HepG2 (cell line): Measurements from ENCODE around the gene ZBTB46. TPM values are rescaled to one million over a fixed set of nuclear protein-coding genes. Genes with fewer than 3 reads are reported as not detected.
A peak's percentile ranks its signal among the peaks of the same experiment; 100 is the strongest.

Experiments used
- AHDC1 ChIP-seq: sonication (generic); formaldehyde crosslinking; IDR thresholded peaks from 2 replicates; pipeline ENCODE4 v1.5.1; 2020; ENCODE audit warnings: mild to moderate bottlenecking, missing genetic modification reagents, borderline replicate concordance
- DR1 ChIP-seq: sonication (generic); formaldehyde crosslinking; IDR thresholded peaks from 2 replicates; pipeline ENCODE4 v1.8.0; 2021; ENCODE audit warnings: mild to moderate bottlenecking, missing genetic modification reagents, inconsistent platforms
- GFI1 ChIP-seq: sonication (generic); formaldehyde crosslinking; IDR thresholded peaks from 2 replicates; pipeline ENCODE4 v1.5.0; 2020; ENCODE audit warnings: missing genetic modification reagents, mild to moderate bottlenecking, borderline replicate concordance
- KLF13 ChIP-seq: sonication (generic); formaldehyde crosslinking; IDR thresholded peaks from 2 replicates; pipeline ENCODE4 v1.4.0; 2020; ENCODE audit warnings: mild to moderate bottlenecking, missing genetic modification reagents
- LBX2 ChIP-seq: sonication (generic); formaldehyde crosslinking; IDR thresholded peaks from 2 replicates; pipeline ENCODE4 v1.5.0; 2020; ENCODE audit warnings: missing genetic modification reagents, mild to moderate bottlenecking, borderline replicate concordance
- NBN ChIP-seq: fragments of 450-650 bp; conservative IDR thresholded peaks from 2 replicates; pipeline ENCODE4 v1.6.1; 2017
- PCBP2 ChIP-seq: fragments of 200-400 bp; formaldehyde crosslinking; optimal IDR thresholded peaks from 2 replicates; pipeline ENCODE3; 2018; ENCODE audit warnings: low read length, low read depth; ENCODE audit not compliant: poor library complexity, severe bottlenecking
- RARG ChIP-seq: sonication (generic); formaldehyde crosslinking; IDR thresholded peaks from 2 replicates; pipeline ENCODE4 v1.4.0; 2020; ENCODE audit warnings: low read depth, mild to moderate bottlenecking, missing genetic modification reagents
- SMARCC2 ChIP-seq: fragments of 450-650 bp; IDR thresholded peaks from 2 replicates; pipeline ENCODE4 v1.6.1; 2017; ENCODE audit warnings: antibody characterized with exemption, mild to moderate bottlenecking
- STAG1 ChIP-seq: sonication (generic); formaldehyde crosslinking; IDR thresholded peaks from 2 replicates; pipeline ENCODE4 v1.4.0; 2020; ENCODE audit warnings: missing genetic modification reagents
- THAP11 ChIP-seq: IDR thresholded peaks from 2 replicates; pipeline ENCODE4 v1.6.1; 2016; ENCODE audit warnings: missing biosample characterization, missing genetic modification reagents
- ZBTB1 ChIP-seq: sonication (generic); formaldehyde crosslinking; IDR thresholded peaks from 2 replicates; pipeline ENCODE4 v1.4.0; 2020; ENCODE audit warnings: missing genetic modification reagents, borderline replicate concordance
- ZFY ChIP-seq: sonication (generic); formaldehyde crosslinking; IDR thresholded peaks from 2 replicates; pipeline ENCODE4 v1.4.0; 2020; ENCODE audit warnings: missing genetic modification reagents
- ZNF20 ChIP-seq: sonication (generic); formaldehyde crosslinking; IDR thresholded peaks from 2 replicates; pipeline ENCODE4 v1.4.0; 2020; ENCODE audit warnings: mild to moderate bottlenecking, moderate library complexity, missing genetic modification reagents
- ZNF576 ChIP-seq: sonication (generic); formaldehyde crosslinking; IDR thresholded peaks from 2 replicates; pipeline ENCODE4 v1.4.0; 2020; ENCODE audit warnings: mild to moderate bottlenecking, missing genetic modification reagents
- ZNF644 ChIP-seq: IDR thresholded peaks from 2 replicates; pipeline ENCODE4 v1.6.1; 2016; ENCODE audit warnings: low read depth
- ZNF713 ChIP-seq: sonication (generic); formaldehyde crosslinking; IDR thresholded peaks from 2 replicates; pipeline ENCODE4 v1.4.0; 2020; ENCODE audit warnings: mild to moderate bottlenecking, missing genetic modification reagents
- polyA plus RNA-seq, 8 experiments: library from polyadenylated mRNA; depleted of rRNA in 3 of 8; stranded (reverse) in 7 of 8; unstranded in 1 of 8; fragments of >200 nt; fragmentation: Illumina TruSeq in 4 of 8; extraction: Trizol in 4 of 8; gene quantifications; 2 replicates each; pipeline versions ENCODE4 v1.2.1 to v1.2.3, GENCODE V29; 2011 to 2016; ENCODE audit warnings: low read depth in 4 of 8, missing spikeins in 1 of 8, mixed read lengths in 1 of 8; ENCODE audit not compliant: insufficient read depth in 1 of 8
- total RNA-seq, 5 experiments: library from RNA; depleted of rRNA; stranded (reverse); fragments of >200 nt; fragmentation: Illumina TruSeq; extraction: Trizol; gene quantifications; 2 replicates each; pipeline ENCODE4 v1.2.3, GENCODE V29; 2016; ENCODE audit warnings: low read depth in 1 of 5
- TF ChIP-seq, protein P1 (sequence below): sonication (generic); formaldehyde crosslinking; IDR thresholded peaks from 2 replicates; pipeline ENCODE4 v1.4.0; 2020; ENCODE audit warnings: missing genetic modification reagents

Gene ZBTB46
- total and polyA plus RNA-seq, 2 of the 13 experiments (the other 11 are each of a cell fraction or from before 2014, with no cell fraction given), result 1.6 to 13.5 TPM

GRCh38 chr20:63864978-63865640 is 34.0 kb upstream of the ZBTB46 start, which contains the start of gene TPD52L2 (continued):
- TF ChIP-seq AHDC1 (peak; percentile 38; the same call in 1 of the 2 replicates), ZNF644 (peak; percentile 74), STAG1 (CRISPR knock-in tag) (peak; percentile 24), LBX2 (peak; percentile 63; the same call in 1 of the 2 replicates), ZFY (CRISPR knock-in tag) (peak; percentile 97), ZBTB1 (CRISPR knock-in tag) (no peak), NBN (no peak), SMARCC2 (no peak), ZNF20 (CRISPR knock-in tag) (no peak), KLF13 (CRISPR knock-in tag) (peak; percentile 89; the same call in 1 of the 2 replicates), DR1 (CRISPR knock-in tag) (peak; percentile 97), PCBP2 (no peak), ZNF713 (CRISPR knock-in tag) (no peak; the same call in 1 of the 2 replicates), THAP11 (peak; percentile 96), ZNF576 (CRISPR knock-in tag) (no peak), GFI1 (CRISPR knock-in tag) (peak; percentile 75; the same call in 1 of the 2 replicates), RARG (CRISPR knock-in tag) (no peak)
- TF ChIP-seq, protein P1, sequence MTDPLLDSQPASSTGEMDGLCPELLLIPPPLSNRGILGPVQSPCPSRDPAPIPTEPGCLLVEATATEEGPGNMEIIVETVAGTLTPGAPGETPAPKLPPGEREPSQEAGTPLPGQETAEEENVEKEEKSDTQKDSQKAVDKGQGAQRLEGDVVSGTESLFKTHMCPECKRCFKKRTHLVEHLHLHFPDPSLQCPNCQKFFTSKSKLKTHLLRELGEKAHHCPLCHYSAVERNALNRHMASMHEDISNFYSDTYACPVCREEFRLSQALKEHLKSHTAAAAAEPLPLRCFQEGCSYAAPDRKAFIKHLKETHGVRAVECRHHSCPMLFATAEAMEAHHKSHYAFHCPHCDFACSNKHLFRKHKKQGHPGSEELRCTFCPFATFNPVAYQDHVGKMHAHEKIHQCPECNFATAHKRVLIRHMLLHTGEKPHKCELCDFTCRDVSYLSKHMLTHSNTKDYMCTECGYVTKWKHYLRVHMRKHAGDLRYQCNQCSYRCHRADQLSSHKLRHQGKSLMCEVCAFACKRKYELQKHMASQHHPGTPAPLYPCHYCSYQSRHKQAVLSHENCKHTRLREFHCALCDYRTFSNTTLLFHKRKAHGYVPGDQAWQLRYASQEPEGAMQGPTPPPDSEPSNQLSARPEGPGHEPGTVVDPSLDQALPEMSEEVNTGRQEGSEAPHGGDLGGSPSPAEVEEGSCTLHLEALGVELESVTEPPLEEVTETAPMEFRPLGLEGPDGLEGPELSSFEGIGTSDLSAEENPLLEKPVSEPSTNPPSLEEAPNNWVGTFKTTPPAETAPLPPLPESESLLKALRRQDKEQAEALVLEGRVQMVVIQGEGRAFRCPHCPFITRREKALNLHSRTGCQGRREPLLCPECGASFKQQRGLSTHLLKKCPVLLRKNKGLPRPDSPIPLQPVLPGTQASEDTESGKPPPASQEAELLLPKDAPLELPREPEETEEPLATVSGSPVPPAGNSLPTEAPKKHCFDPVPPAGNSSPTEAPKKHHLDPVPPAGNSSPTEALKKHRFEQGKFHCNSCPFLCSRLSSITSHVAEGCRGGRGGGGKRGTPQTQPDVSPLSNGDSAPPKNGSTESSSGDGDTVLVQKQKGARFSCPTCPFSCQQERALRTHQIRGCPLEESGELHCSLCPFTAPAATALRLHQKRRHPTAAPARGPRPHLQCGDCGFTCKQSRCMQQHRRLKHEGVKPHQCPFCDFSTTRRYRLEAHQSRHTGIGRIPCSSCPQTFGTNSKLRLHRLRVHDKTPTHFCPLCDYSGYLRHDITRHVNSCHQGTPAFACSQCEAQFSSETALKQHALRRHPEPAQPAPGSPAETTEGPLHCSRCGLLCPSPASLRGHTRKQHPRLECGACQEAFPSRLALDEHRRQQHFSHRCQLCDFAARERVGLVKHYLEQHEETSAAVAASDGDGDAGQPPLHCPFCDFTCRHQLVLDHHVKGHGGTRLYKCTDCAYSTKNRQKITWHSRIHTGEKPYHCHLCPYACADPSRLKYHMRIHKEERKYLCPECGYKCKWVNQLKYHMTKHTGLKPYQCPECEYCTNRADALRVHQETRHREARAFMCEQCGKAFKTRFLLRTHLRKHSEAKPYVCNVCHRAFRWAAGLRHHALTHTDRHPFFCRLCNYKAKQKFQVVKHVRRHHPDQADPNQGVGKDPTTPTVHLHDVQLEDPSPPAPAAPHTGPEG (CRISPR knock-in tag), result no peak; the same call in 1 of the 2 replicates
